B cell (primary cell): ENCODE measurements around the gene FAF2. TPM values are rescaled to one million over a fixed set of nuclear protein-coding genes. Genes with fewer than 3 reads are reported as not detected.

ENCODE experiments used
- ATAC-seq: fragments of 200-7000 bp; cut with Tn5 transposase; one replicate; pipeline ENCODE4 v1.10.0; 2021; ENCODE audit warnings: low read depth, mild to moderate bottlenecking, moderate number of reproducible peaks, moderate library complexity
- CTCF ChIA-PET: fragments of 350-600 bp; sonication (Branson Sonifier 250); formaldehyde crosslinking; loops from one replicate; lab custom pipeline; 2021; ENCODE audit warnings: antibody characterized with exemption, inconsistent platforms; lab: Charles Lee
- POLR2A ChIA-PET: fragments of 350-600 bp; sonication (Branson Sonifier 250); formaldehyde crosslinking; loops from one replicate; lab custom pipeline; 2021; ENCODE audit warnings: antibody characterized with exemption; lab: Charles Lee
- DNase-seq: peaks from one replicate; pipeline ENCODE4 v3.0.0; 2013
- H2AFZ ChIP-seq: 2 replicates; pipeline ENCODE4 v1.6.1; 2012; ENCODE audit warnings: mild to moderate bottlenecking, low read depth, low read length; ENCODE audit not compliant: insufficient read depth, poor library complexity, severe bottlenecking
- H3K27ac ChIP-seq, 2 donors: 1 replicate in 1 of 2; 2 replicates in 1 of 2; pipeline ENCODE4 v1.5.1; 2012 to 2013; ENCODE audit warnings: low read length in 2 of 2, mild to moderate bottlenecking in 2 of 2, moderate library complexity in 1 of 2
- H3K27me3 ChIP-seq, 4 experiments: fragments of 200-600 bp in 1 of 4; sonication (generic) in 1 of 4; replicated peaks in 1 of 4; 1 replicate in 2 of 4; 2 replicates in 2 of 4; pipeline versions ENCODE4 v1.6.1 to v1.7.0; 2013 to 2016; ENCODE audit warnings: low read length in 3 of 4, mild to moderate bottlenecking in 2 of 4, mixed read lengths in 1 of 4, moderate library complexity in 1 of 4; ENCODE audit not compliant: insufficient read depth in 4 of 4, control insufficient read depth in 3 of 4; ENCODE audit errors: control extremely low read depth in 1 of 4
- H3K36me3 ChIP-seq, 2 experiments: replicated peaks in 1 of 2; 1 replicate in 1 of 2; 2 replicates in 1 of 2; pipeline versions ENCODE4 v1.6.1 to v1.7.1; 2013; ENCODE audit warnings: low read length in 1 of 2; ENCODE audit not compliant: insufficient read depth in 2 of 2, control insufficient read depth in 1 of 2; ENCODE audit errors: control extremely low read depth in 1 of 2, extremely low read depth in 1 of 2
- H3K4me1 ChIP-seq, 2 donors: fragments of 200-600 bp in 1 of 2; sonication (generic) in 1 of 2; 1 replicate in 1 of 2; 2 replicates in 1 of 2; pipeline versions ENCODE4 v1.5.1 to v1.6.1; 2013 to 2017; ENCODE audit warnings: low read length in 2 of 2; ENCODE audit not compliant: control insufficient read depth in 2 of 2, insufficient read depth in 2 of 2
- H3K4me2 ChIP-seq: replicated peaks from 2 replicates; pipeline ENCODE3; 2012; ENCODE audit warnings: mild to moderate bottlenecking, low read depth, low read length; ENCODE audit not compliant: poor library complexity, severe bottlenecking
- H3K4me3 ChIP-seq, 5 experiments: fragments of 200-600 bp in 1 of 5; sonication (generic) in 1 of 5; 1 replicate in 3 of 5; 2 replicates in 2 of 5; pipeline versions ENCODE4 v1.5.1 to v1.7.0; 2011 to 2016; ENCODE audit warnings: low read length in 4 of 5, mild to moderate bottlenecking in 4 of 5, low read depth in 2 of 5, control low read depth in 1 of 5, moderate library complexity in 1 of 5; ENCODE audit not compliant: insufficient read depth in 1 of 5; ENCODE audit errors: control extremely low read depth in 1 of 5, extremely low read depth in 1 of 5
- H3K79me2 ChIP-seq: fragments of 200-600 bp; sonication (generic); one replicate; pipeline ENCODE4 v1.6.0; 2016; ENCODE audit warnings: low read length; ENCODE audit not compliant: control insufficient read depth, insufficient read depth
- H3K9ac ChIP-seq: fragments of 200-600 bp; sonication (generic); 2 replicates; pipeline ENCODE4 v1.6.1; 2017; ENCODE audit warnings: mild to moderate bottlenecking, low read length, moderate library complexity
- H3K9me3 ChIP-seq, 3 donors: one replicate each; pipeline versions ENCODE4 v1.6.1 to v1.7.1; 2013; ENCODE audit warnings: low read length in 2 of 3; ENCODE audit not compliant: control insufficient read depth in 2 of 3, insufficient read depth in 1 of 3; ENCODE audit errors: control extremely low read depth in 1 of 3
- H4K20me1 ChIP-seq: 2 replicates; pipeline ENCODE4 v1.6.0; 2012; ENCODE audit warnings: mild to moderate bottlenecking, low read length; ENCODE audit not compliant: insufficient read depth, control insufficient read depth, poor library complexity, severe bottlenecking
- H3K27ac Mint-ChIP-seq: one replicate; pipeline ENCODE4 v1.8.0; 2021; ENCODE audit warnings: mixed read lengths
- H3K27me3 Mint-ChIP-seq: one replicate; pipeline ENCODE4 v1.8.0; 2021; ENCODE audit warnings: mixed read lengths
- H3K4me1 Mint-ChIP-seq: one replicate; pipeline ENCODE4 v1.8.0; 2021; ENCODE audit warnings: mixed read lengths
- H3K4me3 Mint-ChIP-seq: one replicate; pipeline ENCODE4 v1.8.0; 2021; ENCODE audit warnings: mixed read lengths
- H3K9me3 Mint-ChIP-seq: one replicate; pipeline ENCODE4 v1.8.0; 2022; ENCODE audit warnings: mixed read lengths; ENCODE audit not compliant: insufficient read depth
- CTCF ChIP-seq: fragments of 200-600 bp; IDR thresholded peaks from one replicate; pipeline ENCODE4 v1.8.0; 2022; ENCODE audit warnings: antibody characterized with exemption, mild to moderate bottlenecking
- EZH2 ChIP-seq: IDR thresholded peaks from 2 replicates; pipeline ENCODE4 v1.6.1; 2012; ENCODE audit warnings: borderline replicate concordance, low read depth, mild to moderate bottlenecking, moderate library complexity, low read length; ENCODE audit not compliant: insufficient read depth, poor library complexity, severe bottlenecking
- WGBS: methylation state at CpG from one replicate; pipeline ENCODE4 v1.1.5; 2013; ENCODE audit warnings: missing lambda C conversion rate; ENCODE audit not compliant: insufficient coverage; 5-methylcytosine and 5-hydroxymethylcytosine counted together
- intact Hi-C: fragments of 100-400 bp; cut with micrococcal nuclease; formaldehyde crosslinking; loops from one replicate; pipeline ENCODE4 v1.10.0; 2022
- polyA plus RNA-seq: library from polyadenylated mRNA; depleted of rRNA; stranded (reverse); fragments of >200 nt; gene quantifications from 2 replicates; pipeline ENCODE4 v1.2.3, GENCODE V29; 2012
- total RNA-seq, 2 donors: library from RNA; stranded (reverse); fragments of 120-200 nt in 1 of 2; gene quantifications; 1 replicate in 1 of 2; 2 replicates in 1 of 2; pipeline versions ENCODE4 v1.2.3 to v1.2.4, GENCODE V29; 2013 to 2022

Gene FAF2
- total and polyA plus RNA-seq, 2 donors (not counting 1 experiment from before 2014, with no cell fraction given) = 10.9 to 35.1 TPM

DNA sequence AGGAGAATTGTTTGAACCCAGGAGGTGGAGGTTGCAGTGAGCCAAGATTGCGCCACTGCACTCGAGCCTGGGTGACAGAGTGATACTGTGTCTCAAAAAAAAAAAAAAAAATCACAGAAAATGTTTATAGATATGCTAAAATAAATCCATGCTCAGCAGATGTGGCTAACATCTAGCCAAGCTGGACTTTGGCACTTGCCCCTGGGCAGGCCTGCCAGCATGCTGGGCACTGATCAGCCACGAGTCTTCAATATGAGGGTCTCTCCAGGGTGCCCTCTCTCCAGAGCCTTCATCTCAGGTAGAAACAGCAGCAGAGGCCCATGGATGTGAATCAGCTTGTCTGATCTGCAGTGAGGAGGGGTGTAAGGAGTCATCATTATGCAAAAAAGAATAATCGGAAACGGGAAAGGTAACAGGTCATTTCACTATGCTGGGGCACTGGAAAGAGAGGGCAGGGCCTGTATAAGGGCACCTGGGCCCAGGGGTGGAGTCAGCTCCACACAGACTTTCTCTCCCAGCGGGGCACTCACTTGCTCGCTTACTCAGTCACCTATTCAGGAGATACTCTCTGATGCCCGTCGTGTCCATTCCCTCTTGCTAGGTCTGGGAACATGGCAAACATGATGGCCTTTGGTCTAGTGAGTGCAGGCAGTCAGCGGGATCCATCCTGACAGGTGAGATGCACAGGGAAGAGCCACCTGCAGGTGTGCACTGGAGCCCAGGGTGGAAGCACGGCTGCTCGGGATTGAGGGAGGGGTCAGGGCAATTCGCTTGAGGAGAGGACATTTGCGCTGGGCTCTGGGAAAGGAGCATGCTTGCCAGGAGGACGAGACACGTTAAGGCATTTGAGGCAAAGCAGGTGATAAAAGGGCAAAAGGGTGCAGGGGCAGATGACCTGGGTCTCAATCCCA, 71.9 kb downstream of the FAF2 start:
- intact Hi-C loops = no loop called here
- H3K27ac Mint-ChIP-seq = no peak overlapping the region
- CTCF ChIA-PET = interaction anchor here (0.7 kb wide), 1 partner anchor 48 kb away, joined by 4 read pairs; no protein-coding TSS in a partner anchor
- no peaks in the 10 kb centered on the region for H4K20me1 ChIP-seq
- peaks cover 25% of the 10 kb centered on the region for H3K4me1 Mint-ChIP-seq
- 81% methylated on average over 14 of the region's 16 CpGs for WGBS
- no peak overlapping the region for H2AFZ ChIP-seq
- no peaks in the 10 kb centered on the region for H3K27me3 ChIP-seq
- POLR2A ChIA-PET = interaction anchor here (1.0 kb wide), 1 partner anchor 9 kb away, joined by 3 read pairs; no protein-coding TSS in a partner anchor
- H3K27me3 Mint-ChIP-seq = no peaks in the 10 kb centered on the region
- H3K9me3 ChIP-seq = no peaks in the 10 kb centered on the region
- no peak overlapping the region for H3K4me3 ChIP-seq
- H3K36me3 ChIP-seq = no peaks in the 10 kb centered on the region
- ATAC-seq (no peak), DNase-seq (no peak)
- no peak for TF ChIP-seq CTCF
- TF ChIP-seq EZH2 = no peak
- H3K9ac ChIP-seq = no peak overlapping the region
- H3K9me3 Mint-ChIP-seq = no peaks in the 10 kb centered on the region
- no peak overlapping the region for H3K4me2 ChIP-seq
- no peak overlapping the region for H3K4me3 Mint-ChIP-seq
- no peaks in the 10 kb centered on the region for H3K79me2 ChIP-seq
- H3K4me1 ChIP-seq = peaks cover 6 to 7% of the 10 kb centered on the region in 2 donors
- H3K27ac ChIP-seq = no peak overlapping the region

GRCh38 chr5:176521286-176521685, 73.1 kb downstream of the FAF2 start:
- Mint-ChIP-seq H3K9me3 (no peaks in the 10 kb centered on the region), H3K27me3 (no peaks in the 10 kb centered on the region), H3K27ac (no peak overlapping the region), H3K4me1 (peaks cover 20% of the 10 kb centered on the region), H3K4me3 (no peak overlapping the region)
- Histone ChIP-seq H2AFZ (no peak overlapping the region), H3K27me3 (no peaks in the 10 kb centered on the region), H3K79me2 (no peaks in the 10 kb centered on the region), H3K36me3 (no peaks in the 10 kb centered on the region), H3K4me2 (no peak overlapping the region), H3K9ac (no peak overlapping the region), H3K4me1 (no peaks in the 10 kb centered on the region), H4K20me1 (no peaks in the 10 kb centered on the region), H3K27ac (no peak overlapping the region), H3K4me3 (no peak overlapping the region), H3K9me3 (no peaks in the 10 kb centered on the region)
- no peak for TF ChIP-seq EZH2
- no peak for TF ChIP-seq CTCF
- no peak for DNase-seq
- 100% methylated on average over 5 of the region's 7 CpGs for WGBS
- no peak for ATAC-seq
- POLR2A ChIA-PET = no interaction called here
- CTCF ChIA-PET = interaction anchor here (1.9 kb wide), 1 partner anchor 22 kb away, joined by 8 read pairs; no protein-coding TSS in a partner anchor
- intact Hi-C loops = no loop called here
